ENCODE results near the gene SYNE1.

Gene SYNE1

DNA sequence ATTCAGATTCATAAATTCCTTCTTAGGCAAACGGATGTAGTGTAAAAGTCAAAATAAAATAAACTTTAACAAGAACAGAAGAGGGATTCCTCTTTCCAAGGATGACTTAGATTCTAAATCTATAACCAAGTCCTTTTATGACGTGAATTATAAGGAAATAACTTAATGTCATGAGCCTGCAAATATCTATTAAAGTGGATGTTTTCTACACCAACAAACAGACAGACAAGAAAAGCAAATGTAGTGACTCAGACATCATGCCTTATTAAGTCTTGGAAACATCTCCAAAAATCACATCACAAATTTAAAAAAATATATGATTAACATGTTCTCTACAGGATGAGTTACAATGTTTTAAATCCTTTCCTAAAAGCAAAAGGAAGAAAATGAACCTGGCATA is 432.6 kb downstream of the SYNE1 start:
- H3K4me3 ChIP-seq (ENCODE audit: low read length) = no peak overlapping the region
- TF ChIP-seq ZNF274 (IDR thresholded peaks at IDR 0.05; ENCODE audit: low read depth, low read length) = no peak

- no peak for TF ChIP-seq ZNF274 (IDR thresholded peaks at IDR 0.05; ENCODE audit: low read depth, low read length)
- no peak overlapping the region for H3K4me3 ChIP-seq (ENCODE audit: low read length)
Measured at GRCh38 chr6:152201120-152201519, 436.0 kb downstream of the SYNE1 start.

DNA sequence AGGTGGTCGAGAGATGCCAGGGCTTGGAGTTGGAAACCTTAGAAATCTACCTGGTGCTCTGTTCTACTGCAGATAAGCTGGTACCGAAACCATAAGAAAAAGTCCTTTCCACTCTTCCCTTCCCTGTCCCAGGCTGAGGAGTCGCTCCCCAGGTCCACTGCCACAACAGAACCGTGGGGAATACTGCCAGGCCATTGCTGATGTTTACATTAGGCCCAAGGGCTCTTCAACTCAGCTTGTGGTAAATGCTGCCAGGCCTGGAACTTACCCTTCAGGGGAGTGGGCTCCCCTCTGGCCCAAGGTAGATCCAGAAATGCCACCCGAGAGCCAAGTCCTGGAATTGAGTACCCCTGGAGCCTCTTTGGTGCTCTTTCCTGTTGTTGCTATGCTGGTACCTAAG is 441.3 kb downstream of the SYNE1 start:
- H3K4me3 ChIP-seq (ENCODE audit: low read length) = no peak overlapping the region
- no peak for TF ChIP-seq ZNF274 (IDR thresholded peaks at IDR 0.05; ENCODE audit: low read depth, low read length)

- H3K4me3 ChIP-seq (ENCODE audit: low read length) = no peak overlapping the region
- no peak for TF ChIP-seq ZNF274 (IDR thresholded peaks at IDR 0.05; ENCODE audit: low read depth, low read length)
Measured at GRCh38 chr6:152189736-152190135, 447.4 kb downstream of the SYNE1 start.

DNA sequence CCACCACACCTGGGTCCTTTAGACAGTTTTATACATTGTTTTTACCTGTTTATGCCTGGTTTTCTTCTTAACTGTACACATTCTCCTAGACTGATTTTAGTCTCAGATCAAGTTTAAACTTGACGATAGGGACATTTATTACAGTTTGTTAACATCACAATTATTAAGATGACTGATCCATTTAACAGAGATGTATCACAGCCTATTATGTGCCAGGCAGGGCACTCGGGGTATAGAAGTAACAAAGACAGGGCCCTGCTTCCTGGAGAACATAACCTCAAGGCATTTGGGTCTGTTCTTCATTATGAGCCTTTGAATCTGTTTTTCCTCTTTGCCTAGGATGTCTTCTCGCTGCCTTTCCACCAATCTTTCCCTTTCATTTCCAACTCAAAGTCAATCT is 449.2 kb downstream of the SYNE1 start:
- H3K4me3 ChIP-seq (ENCODE audit: low read length) = no peak overlapping the region
- no peak for TF ChIP-seq ZNF274 (IDR thresholded peaks at IDR 0.05; ENCODE audit: low read depth, low read length)

- no peak for TF ChIP-seq ZNF274 (IDR thresholded peaks at IDR 0.05; ENCODE audit: low read depth, low read length)
- no peak overlapping the region for H3K4me3 ChIP-seq (ENCODE audit: low read length)
Measured at GRCh38 chr6:152186840-152187239, 450.3 kb downstream of the SYNE1 start.

DNA sequence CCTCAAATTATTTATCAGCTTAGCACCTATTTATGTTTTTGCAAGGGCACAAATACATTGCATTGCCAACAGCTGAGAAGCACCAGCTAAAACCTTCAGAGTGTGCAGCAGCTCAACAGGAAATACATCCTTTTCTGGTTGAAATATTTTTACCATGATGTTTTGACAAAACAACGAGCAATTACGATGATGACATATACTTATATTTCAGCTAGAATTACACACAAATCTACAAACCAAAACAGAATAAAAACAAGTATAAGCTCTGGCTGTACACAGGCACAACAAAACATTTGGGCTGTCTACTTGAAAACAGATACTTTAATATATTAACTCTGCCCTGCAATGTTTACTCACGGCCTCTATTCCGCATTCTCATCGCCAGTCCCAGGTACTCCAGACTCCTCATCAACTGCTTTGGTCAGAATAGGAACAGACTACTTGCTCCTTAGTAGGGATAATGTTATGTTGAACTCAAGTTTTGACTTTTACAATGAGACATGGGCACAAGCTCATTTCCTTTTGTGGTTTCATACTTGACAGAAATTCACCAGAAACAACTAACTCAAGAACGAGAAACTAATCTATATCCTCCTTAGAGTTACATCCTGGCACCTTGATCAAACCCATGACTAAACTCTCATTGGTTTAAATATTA is 452.1 kb downstream of the SYNE1 start:
- TF ChIP-seq ZNF274 (IDR thresholded peaks at IDR 0.05; ENCODE audit: low read depth, low read length) = no peak
- H3K4me3 ChIP-seq (ENCODE audit: low read length) = peak overlapping the region; percentile 53; the same call in 1 of the 2 replicates

- TF ChIP-seq ZNF274 (IDR thresholded peaks at IDR 0.05; ENCODE audit: low read depth, low read length) = no peak
- H3K4me3 ChIP-seq (ENCODE audit: low read length) = peak overlapping the region; percentile 6; the same call in 1 of the 2 replicates
Measured at GRCh38 chr6:152184573-152184916, 452.6 kb downstream of the SYNE1 start.

- no peak overlapping the region for H3K4me3 ChIP-seq (ENCODE audit: low read length)
- no peak for TF ChIP-seq ZNF274 (IDR thresholded peaks at IDR 0.05; ENCODE audit: low read depth, low read length)
Measured at GRCh38 chr6:152180601-152181000, 456.6 kb downstream of the SYNE1 start.

GRCh38 chr6:152176268-152176667 is 460.9 kb downstream of the SYNE1 start:
- no peak overlapping the region for H3K4me3 ChIP-seq (ENCODE audit: low read length)
- no peak for TF ChIP-seq ZNF274 (IDR thresholded peaks at IDR 0.05; ENCODE audit: low read depth, low read length)

GRCh38 chr6:152173957-152174356 is 463.2 kb downstream of the SYNE1 start:
- no peak for TF ChIP-seq ZNF274 (IDR thresholded peaks at IDR 0.05; ENCODE audit: low read depth, low read length)
- no peak overlapping the region for H3K4me3 ChIP-seq (ENCODE audit: low read length)

DNA sequence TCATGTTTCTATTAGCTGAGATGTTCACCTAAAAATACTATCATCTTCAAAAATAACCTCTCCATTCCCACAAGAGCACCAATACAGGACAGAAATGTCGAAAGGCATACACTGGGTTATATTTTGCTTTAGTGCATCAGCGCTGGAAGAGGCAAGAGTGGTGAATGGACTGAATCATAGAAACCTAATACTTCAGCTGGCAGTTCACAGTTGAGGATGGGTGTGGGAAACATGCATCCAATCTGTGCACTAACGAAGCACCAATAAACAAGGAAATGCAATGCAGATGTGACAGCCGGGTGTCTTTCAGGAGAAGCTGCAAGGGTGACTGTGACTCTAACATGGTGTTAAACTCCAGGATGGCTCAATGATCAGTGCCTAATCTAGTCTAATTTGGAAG is 463.8 kb downstream of the SYNE1 start:
- no peak for TF ChIP-seq ZNF274 (IDR thresholded peaks at IDR 0.05; ENCODE audit: low read depth, low read length)
- H3K4me3 ChIP-seq (ENCODE audit: low read length) = no peak overlapping the region

DNA sequence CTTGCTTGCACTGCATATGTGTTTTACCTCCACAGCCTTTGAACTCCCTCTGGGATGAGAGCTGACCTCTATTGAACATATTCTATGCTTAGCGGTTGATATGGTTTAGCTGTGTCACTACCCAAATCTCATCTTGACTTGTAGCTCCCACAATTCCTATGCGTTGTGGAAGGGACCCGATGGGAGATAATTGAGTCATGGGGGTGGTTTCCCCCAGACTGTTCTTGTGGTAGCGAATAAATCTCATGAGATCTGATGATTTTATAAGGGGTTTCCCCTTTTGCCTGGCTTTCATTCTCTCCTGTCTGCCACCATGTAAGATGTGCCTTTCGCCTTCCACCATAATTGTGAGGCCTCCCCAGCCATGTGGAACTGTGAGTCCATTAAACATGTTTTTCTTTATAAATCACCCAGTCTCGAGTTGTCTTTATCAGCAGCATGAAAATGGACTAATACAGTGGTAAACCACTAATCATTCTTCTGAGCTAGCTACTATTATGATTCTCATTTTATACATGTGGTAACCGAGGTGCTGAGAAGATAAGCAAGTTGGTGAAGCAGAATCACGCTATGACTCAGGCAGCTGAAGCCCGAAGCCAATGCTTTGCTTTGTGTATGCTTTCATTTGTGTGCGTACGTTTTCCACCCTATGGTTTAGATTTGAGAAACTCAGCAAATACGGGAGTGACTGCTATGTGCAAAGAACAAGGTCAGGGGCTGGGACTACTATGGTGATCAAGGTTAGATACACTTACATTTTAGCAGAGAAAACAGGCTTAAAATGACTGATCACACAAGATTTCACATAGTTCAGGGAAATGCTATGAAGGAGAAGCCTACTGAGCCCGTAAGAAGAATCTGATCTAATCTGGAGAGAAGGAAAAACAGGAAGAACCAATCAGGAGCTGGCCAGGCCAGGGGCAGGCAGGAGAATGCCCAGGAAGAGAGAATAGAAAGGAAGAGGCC is 466.2 kb downstream of the SYNE1 start:
- no peak for TF ChIP-seq ZNF274 (IDR thresholded peaks at IDR 0.05; ENCODE audit: low read depth, low read length)
- peak overlapping the region; percentile 31; the same call in 1 of the 2 replicates for H3K4me3 ChIP-seq (ENCODE audit: low read length)

GRCh38 chr6:152170313-152170701 is 466.9 kb downstream of the SYNE1 start:
- no peak for TF ChIP-seq ZNF274 (IDR thresholded peaks at IDR 0.05; ENCODE audit: low read depth, low read length)
- H3K4me3 ChIP-seq (ENCODE audit: low read length) = no peak overlapping the region

Measured in GM08714 (cell line).